ENCODE results near the gene KRTAP4-1. TPM values are rescaled to one million over a fixed set of nuclear protein-coding genes. Genes with fewer than 3 reads are reported as not detected.
A peak's percentile ranks its signal among the peaks of the same experiment; 100 is the strongest.
"Not testable (repeated sequence)": the region's sequence is repeated elsewhere in the genome, so short reads cannot be mapped to it uniquely, and the experiment has no call there.

Gene KRTAP4-1
- total RNA-seq, 1 donor = not detected

- DNase-seq (ENCODE audit: insufficient read length, low spot score, missing footprints) = peak; percentile 69
- TF ChIP-seq CTCF (IDR thresholded peaks at IDR 0.05; ENCODE audit: extremely low read depth, low read depth, low read length) = no peak
- Histone ChIP-seq H3K36me3 (ENCODE audit: insufficient read depth, low read length) (no peaks in the 10 kb centered on the region), H3K9me3 (ENCODE audit: low read depth, low read length) (no peaks in the 10 kb centered on the region), H2AFZ (ENCODE audit: low read length) (no peak overlapping the region), H3K27me3 (ENCODE audit: insufficient read depth, low read length) (no peaks in the 10 kb centered on the region), H3K79me2 (ENCODE audit: insufficient read depth, low read length) (no peaks in the 10 kb centered on the region), H3K4me1 (ENCODE audit: insufficient read depth, low read length) (peaks cover 5% of the 10 kb centered on the region), H3K4me2 (ENCODE audit: insufficient read depth, low read length) (no peak overlapping the region), H4K20me1 (ENCODE audit: insufficient read depth, low read length) (no peaks in the 10 kb centered on the region), H3K27ac (ENCODE audit: low read depth, low read length) (no peak overlapping the region), H3K4me3 (ENCODE audit: insufficient read depth, low read length) (no peak overlapping the region)
Measured at GRCh38 chr17:41211845-41212466, 27.2 kb upstream of the KRTAP4-1 start.

GRCh38 chr17:41199421-41200078 lies 14.8 kb upstream of the KRTAP4-1 start:
- Histone ChIP-seq H4K20me1 (ENCODE audit: insufficient read depth, low read length) (no peaks in the 10 kb centered on the region), H3K36me3 (ENCODE audit: insufficient read depth, low read length) (no peaks in the 10 kb centered on the region), H3K27me3 (ENCODE audit: insufficient read depth, low read length) (no peaks in the 10 kb centered on the region), H3K79me2 (ENCODE audit: insufficient read depth, low read length) (no peaks in the 10 kb centered on the region), H3K4me1 (ENCODE audit: insufficient read depth, low read length) (peaks cover 10% of the 10 kb centered on the region), H3K27ac (ENCODE audit: low read depth, low read length) (no peak overlapping the region), H2AFZ (ENCODE audit: low read length) (no peak overlapping the region), H3K9me3 (ENCODE audit: low read depth, low read length) (no peaks in the 10 kb centered on the region), H3K4me2 (ENCODE audit: insufficient read depth, low read length) (no peak overlapping the region), H3K4me3 (ENCODE audit: insufficient read depth, low read length) (no peak overlapping the region)
- no peak for TF ChIP-seq CTCF (IDR thresholded peaks at IDR 0.05; ENCODE audit: extremely low read depth, low read depth, low read length)
- DNase-seq (ENCODE audit: insufficient read length, low spot score, missing footprints) = no peak

- no peak overlapping the region for H3K4me3 ChIP-seq (ENCODE audit: insufficient read depth, low read length)
- H3K4me2 ChIP-seq (ENCODE audit: insufficient read depth, low read length) = peak overlapping the region; percentile 44
- no peak overlapping the region for H3K27ac ChIP-seq (ENCODE audit: low read depth, low read length)
- no peaks in the 10 kb centered on the region for H4K20me1 ChIP-seq (ENCODE audit: insufficient read depth, low read length)
- H2AFZ ChIP-seq (ENCODE audit: low read length) = peak overlapping the region; percentile 74
- no peaks in the 10 kb centered on the region for H3K27me3 ChIP-seq (ENCODE audit: insufficient read depth, low read length)
- H3K79me2 ChIP-seq (ENCODE audit: insufficient read depth, low read length) = no peaks in the 10 kb centered on the region
- no peak for DNase-seq (ENCODE audit: insufficient read length, low spot score, missing footprints)
- no peaks in the 10 kb centered on the region for H3K36me3 ChIP-seq (ENCODE audit: insufficient read depth, low read length)
- no peaks in the 10 kb centered on the region for H3K9me3 ChIP-seq (ENCODE audit: low read depth, low read length)
- TF ChIP-seq CTCF (IDR thresholded peaks at IDR 0.05; ENCODE audit: extremely low read depth, low read depth, low read length) = no peak
- H3K4me1 ChIP-seq (ENCODE audit: insufficient read depth, low read length) = peaks cover 10% of the 10 kb centered on the region
Measured at GRCh38 chr17:41196068-41196467, 11.4 kb upstream of the KRTAP4-1 start.

GRCh38 chr17:41190328-41190727 lies 5.6 kb upstream of the KRTAP4-1 start:
- Histone ChIP-seq H3K27ac (ENCODE audit: low read depth, low read length) (no peak overlapping the region), H3K4me3 (ENCODE audit: insufficient read depth, low read length) (no peak overlapping the region), H3K4me1 (ENCODE audit: insufficient read depth, low read length) (no peaks in the 10 kb centered on the region), H4K20me1 (ENCODE audit: insufficient read depth, low read length) (no peaks in the 10 kb centered on the region), H3K9me3 (ENCODE audit: low read depth, low read length) (no peaks in the 10 kb centered on the region), H2AFZ (ENCODE audit: low read length) (no peak overlapping the region), H3K4me2 (ENCODE audit: insufficient read depth, low read length) (no peak overlapping the region), H3K79me2 (ENCODE audit: insufficient read depth, low read length) (no peaks in the 10 kb centered on the region), H3K27me3 (ENCODE audit: insufficient read depth, low read length) (no peaks in the 10 kb centered on the region), H3K36me3 (ENCODE audit: insufficient read depth, low read length) (no peaks in the 10 kb centered on the region)
- TF ChIP-seq CTCF (IDR thresholded peaks at IDR 0.05; ENCODE audit: extremely low read depth, low read depth, low read length) = no peak
- no peak for DNase-seq (ENCODE audit: insufficient read length, low spot score, missing footprints)

- not testable (repeated sequence) for H3K27ac ChIP-seq (ENCODE audit: low read depth, low read length); H3K4me1 ChIP-seq (ENCODE audit: insufficient read depth, low read length); H3K79me2 ChIP-seq (ENCODE audit: insufficient read depth, low read length); H3K36me3 ChIP-seq (ENCODE audit: insufficient read depth, low read length); H3K27me3 ChIP-seq (ENCODE audit: insufficient read depth, low read length); H3K4me2 ChIP-seq (ENCODE audit: insufficient read depth, low read length); H4K20me1 ChIP-seq (ENCODE audit: insufficient read depth, low read length); H3K9me3 ChIP-seq (ENCODE audit: low read depth, low read length); H3K4me3 ChIP-seq (ENCODE audit: insufficient read depth, low read length); DNase-seq (ENCODE audit: insufficient read length, low spot score, missing footprints); H2AFZ ChIP-seq (ENCODE audit: low read length)
Measured at GRCh38 chr17:41189837-41190318, 5.2 kb upstream of the KRTAP4-1 start, which contains the start of gene KRTAP9-1. KRTAP9-1 (plus strand) TSS chr17:41189887; CDS start chr17:41189887, 0 bp downstream.
